Breast epithelium (tissue), 3 donors: ENCODE measurements around the gene PCDH8.

Experiments used
- POLR2A ChIP-seq: fragments of 450-650 bp; IDR thresholded peaks from one replicate; pipeline ENCODE4 v1.6.1; 2016; ENCODE audit warnings: antibody characterized with exemption, mild to moderate bottlenecking, moderate library complexity
- POLR2AphosphoS5 ChIP-seq, 3 donors: sonication (generic); formaldehyde crosslinking; IDR thresholded peaks; one replicate each; pipeline ENCODE4 v1.6.1; 2017; ENCODE audit warnings: antibody characterized with exemption in 3 of 3
- TF ChIP-seq, protein P1 (sequence below), 3 donors: fragments of 450-650 bp; IDR thresholded peaks; one replicate each; pipeline ENCODE4 v1.5.1; 2016 to 2017; ENCODE audit warnings: antibody characterized with exemption in 3 of 3, mild to moderate bottlenecking in 3 of 3, moderate library complexity in 3 of 3

DNA sequence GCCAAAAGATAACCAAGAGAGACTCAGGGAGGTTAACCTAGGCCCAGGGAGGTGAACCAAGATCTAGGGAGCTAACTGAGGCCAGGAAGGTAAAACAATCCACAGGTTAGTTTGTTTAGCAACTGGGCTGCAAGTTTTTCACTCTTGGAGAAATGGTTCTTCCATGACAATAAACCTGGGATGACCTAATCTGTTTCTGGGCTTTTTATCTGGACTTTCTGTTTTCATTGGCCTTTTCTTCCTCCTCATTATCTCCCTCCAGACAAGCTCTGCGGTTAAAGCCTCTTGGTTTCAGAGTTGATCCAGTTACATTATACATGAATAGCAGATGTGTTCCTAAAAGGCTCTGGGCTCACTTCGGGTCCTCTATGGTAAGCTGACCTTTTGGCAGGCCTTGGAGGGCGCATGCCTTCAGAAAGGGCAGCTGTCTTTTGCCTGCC is 44.2 kb downstream of the PCDH8 start:
- TF ChIP-seq, protein P1, sequence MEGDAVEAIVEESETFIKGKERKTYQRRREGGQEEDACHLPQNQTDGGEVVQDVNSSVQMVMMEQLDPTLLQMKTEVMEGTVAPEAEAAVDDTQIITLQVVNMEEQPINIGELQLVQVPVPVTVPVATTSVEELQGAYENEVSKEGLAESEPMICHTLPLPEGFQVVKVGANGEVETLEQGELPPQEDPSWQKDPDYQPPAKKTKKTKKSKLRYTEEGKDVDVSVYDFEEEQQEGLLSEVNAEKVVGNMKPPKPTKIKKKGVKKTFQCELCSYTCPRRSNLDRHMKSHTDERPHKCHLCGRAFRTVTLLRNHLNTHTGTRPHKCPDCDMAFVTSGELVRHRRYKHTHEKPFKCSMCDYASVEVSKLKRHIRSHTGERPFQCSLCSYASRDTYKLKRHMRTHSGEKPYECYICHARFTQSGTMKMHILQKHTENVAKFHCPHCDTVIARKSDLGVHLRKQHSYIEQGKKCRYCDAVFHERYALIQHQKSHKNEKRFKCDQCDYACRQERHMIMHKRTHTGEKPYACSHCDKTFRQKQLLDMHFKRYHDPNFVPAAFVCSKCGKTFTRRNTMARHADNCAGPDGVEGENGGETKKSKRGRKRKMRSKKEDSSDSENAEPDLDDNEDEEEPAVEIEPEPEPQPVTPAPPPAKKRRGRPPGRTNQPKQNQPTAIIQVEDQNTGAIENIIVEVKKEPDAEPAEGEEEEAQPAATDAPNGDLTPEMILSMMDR (IDR thresholded peaks at IDR 0.05), result no peak
- no peak for TF ChIP-seq POLR2AphosphoS5 (IDR thresholded peaks at IDR 0.05)
- TF ChIP-seq POLR2A, result no peak
